A673 (cell line): ENCODE results near the gene DDX31. TPM values are rescaled to one million over a fixed set of nuclear protein-coding genes. Genes with fewer than 3 reads are reported as not detected.
A peak's percentile ranks its signal among the peaks of the same experiment; 100 is the strongest.

Source experiments
- BruUV-seq: library from RNA; stranded (reverse); fragments of 400-500 nt; replicated peaks from 2 replicates; lab custom pipeline; 2021; lab: Mats Ljungman, UMichigan
- CTCF ChIA-PET: fragments of 300-600 bp; sonication (Branson Sonifier 250); formaldehyde crosslinking; loops from one replicate; lab custom pipeline; 2022; ENCODE audit warnings: antibody characterized with exemption; lab: Charles Lee
- POLR2A ChIA-PET: fragments of 300-600 bp; sonication (Branson Sonifier 250); formaldehyde crosslinking; loops from one replicate; lab custom pipeline; 2022; ENCODE audit warnings: antibody characterized with exemption; ENCODE audit not compliant: low non-redundant PET; lab: Charles Lee
- DNase-seq: peaks from one replicate; pipeline ENCODE4 v3.0.0-alpha.2; 2015; ENCODE audit warnings: low spot score
- H3K27ac ChIP-seq: fragments of 200-600 bp; sonication (generic); 2 replicates; pipeline ENCODE4 v1.5.1; 2016; ENCODE audit warnings: mixed run types, low read depth, mild to moderate bottlenecking, mixed read lengths, antibody characterized with exemption, low read length; ENCODE audit not compliant: poor library complexity, severe bottlenecking
- H3K27me3 ChIP-seq: fragments of 200-600 bp; sonication (generic); replicated peaks from 2 replicates; pipeline ENCODE4 v1.6.1; 2017; ENCODE audit warnings: mixed run types, low read depth, mild to moderate bottlenecking, mixed read lengths, antibody characterized with exemption, low read length; ENCODE audit not compliant: insufficient read depth, poor library complexity
- H3K36me3 ChIP-seq: fragments of 200-600 bp; sonication (generic); 2 replicates; pipeline ENCODE4 v1.6.1; 2016; ENCODE audit warnings: mixed run types, mild to moderate bottlenecking, mixed read lengths, antibody characterized with exemption, low read length; ENCODE audit not compliant: insufficient read depth, poor library complexity, severe bottlenecking
- H3K4me1 ChIP-seq: fragments of 200-600 bp; sonication (generic); 2 replicates; pipeline ENCODE4 v1.6.1; 2017; ENCODE audit warnings: mixed run types, mild to moderate bottlenecking, mixed read lengths, antibody characterized with exemption, low read length; ENCODE audit not compliant: insufficient read depth, poor library complexity, severe bottlenecking
- H3K4me3 ChIP-seq: fragments of 200-600 bp; sonication (generic); 2 replicates; pipeline ENCODE4 v1.5.1; 2016; ENCODE audit warnings: low read depth, mixed run types, mild to moderate bottlenecking, mixed read lengths, low read length; ENCODE audit not compliant: poor library complexity, severe bottlenecking
- H3K9me3 ChIP-seq: fragments of 200-600 bp; sonication (generic); 2 replicates; pipeline ENCODE4 v1.6.1; 2016; ENCODE audit warnings: mixed run types, low read depth, mild to moderate bottlenecking, mixed read lengths, antibody characterized with exemption, low read length; ENCODE audit not compliant: poor library complexity, severe bottlenecking
- EZH2 ChIP-seq: fragments of 200-600 bp; sonication (generic); IDR thresholded peaks from 2 replicates; pipeline ENCODE4 v1.6.1; 2017; ENCODE audit warnings: borderline replicate concordance, low read depth, mild to moderate bottlenecking, mixed read lengths, antibody characterized with exemption, low read length; ENCODE audit not compliant: poor library complexity, severe bottlenecking
- intact Hi-C: fragments of 100-400 bp; cut with micrococcal nuclease; formaldehyde crosslinking; loops from one replicate; pipeline ENCODE4 v1.10.0; 2022; ENCODE audit not compliant: unreplicated experiment
- total RNA-seq: library from RNA; stranded (reverse); gene quantifications from 2 replicates; pipeline ENCODE4 v1.2.3, GENCODE V29; 2021
- TF ChIP-seq, protein P1 (sequence below): fragments of 300-800, 200-600 bp; sonication (generic); conservative IDR thresholded peaks from 2 replicates; pipeline ENCODE4 v1.5.1; 2017; ENCODE audit warnings: low read depth, mild to moderate bottlenecking, antibody characterized with exemption, low read length, moderate library complexity, mixed read lengths

The DDX31 gene
- total RNA-seq, 1 experiment from 2014 or later, result 34.2 TPM

DNA sequence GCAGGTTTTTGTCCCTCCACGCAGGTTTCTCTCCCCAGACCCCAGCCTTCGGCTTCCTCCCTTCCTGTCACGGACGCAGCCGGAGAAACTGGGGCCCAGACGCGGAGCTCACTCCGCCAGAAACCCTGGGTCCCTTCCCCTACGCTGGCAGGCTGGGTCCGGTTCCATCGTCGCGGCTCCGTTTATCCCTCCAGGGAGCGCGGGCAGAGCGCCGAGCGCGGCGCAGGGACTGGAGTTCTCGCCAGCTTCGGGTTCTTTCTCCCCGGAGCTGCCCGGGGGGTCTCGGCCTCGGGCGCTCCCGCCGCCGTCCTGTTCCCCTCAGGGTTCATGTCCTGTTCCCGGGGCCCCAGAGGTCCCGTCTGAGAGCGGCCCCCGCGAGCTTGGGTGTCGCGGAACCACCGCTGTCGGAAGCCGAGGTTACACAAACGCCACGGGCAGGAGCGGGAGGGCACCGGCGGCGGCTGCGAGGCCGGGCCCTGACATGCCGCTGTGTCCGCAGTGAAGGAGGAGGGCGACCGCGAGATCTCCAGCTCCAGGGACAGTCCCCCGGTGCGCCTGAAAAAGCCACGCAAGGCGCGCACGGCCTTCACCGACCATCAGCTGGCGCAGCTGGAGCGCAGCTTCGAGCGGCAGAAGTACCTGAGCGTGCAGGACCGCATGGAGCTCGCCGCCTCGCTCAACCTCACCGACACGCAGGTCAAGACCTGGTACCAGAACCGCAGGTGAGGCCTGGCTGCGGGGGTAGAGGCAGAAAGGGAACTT lies 82.8 kb downstream of the DDX31 start:
- H3K36me3 ChIP-seq, result no peaks in the 10 kb centered on the region
- H3K4me3 ChIP-seq, result no peak overlapping the region
- no peaks in the 10 kb centered on the region for H3K4me1 ChIP-seq
- BruUV-seq, result no TSS peak
- H3K9me3 ChIP-seq, result no peaks in the 10 kb centered on the region
- no peak overlapping the region for H3K27ac ChIP-seq
- ChIA-PET POLR2A (no interaction called here), CTCF (interaction anchor here (0.5 kb wide), 1 partner anchor 313 kb away, joined by 3 read pairs; no protein-coding TSS in a partner anchor)
- peaks cover 100% of the 10 kb centered on the region for H3K27me3 ChIP-seq
- TF ChIP-seq, protein P1, sequence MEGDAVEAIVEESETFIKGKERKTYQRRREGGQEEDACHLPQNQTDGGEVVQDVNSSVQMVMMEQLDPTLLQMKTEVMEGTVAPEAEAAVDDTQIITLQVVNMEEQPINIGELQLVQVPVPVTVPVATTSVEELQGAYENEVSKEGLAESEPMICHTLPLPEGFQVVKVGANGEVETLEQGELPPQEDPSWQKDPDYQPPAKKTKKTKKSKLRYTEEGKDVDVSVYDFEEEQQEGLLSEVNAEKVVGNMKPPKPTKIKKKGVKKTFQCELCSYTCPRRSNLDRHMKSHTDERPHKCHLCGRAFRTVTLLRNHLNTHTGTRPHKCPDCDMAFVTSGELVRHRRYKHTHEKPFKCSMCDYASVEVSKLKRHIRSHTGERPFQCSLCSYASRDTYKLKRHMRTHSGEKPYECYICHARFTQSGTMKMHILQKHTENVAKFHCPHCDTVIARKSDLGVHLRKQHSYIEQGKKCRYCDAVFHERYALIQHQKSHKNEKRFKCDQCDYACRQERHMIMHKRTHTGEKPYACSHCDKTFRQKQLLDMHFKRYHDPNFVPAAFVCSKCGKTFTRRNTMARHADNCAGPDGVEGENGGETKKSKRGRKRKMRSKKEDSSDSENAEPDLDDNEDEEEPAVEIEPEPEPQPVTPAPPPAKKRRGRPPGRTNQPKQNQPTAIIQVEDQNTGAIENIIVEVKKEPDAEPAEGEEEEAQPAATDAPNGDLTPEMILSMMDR, result no peak
- peak; percentile 53 for TF ChIP-seq EZH2
- no peak for DNase-seq
- intact Hi-C loops, result no loop called here

DNA sequence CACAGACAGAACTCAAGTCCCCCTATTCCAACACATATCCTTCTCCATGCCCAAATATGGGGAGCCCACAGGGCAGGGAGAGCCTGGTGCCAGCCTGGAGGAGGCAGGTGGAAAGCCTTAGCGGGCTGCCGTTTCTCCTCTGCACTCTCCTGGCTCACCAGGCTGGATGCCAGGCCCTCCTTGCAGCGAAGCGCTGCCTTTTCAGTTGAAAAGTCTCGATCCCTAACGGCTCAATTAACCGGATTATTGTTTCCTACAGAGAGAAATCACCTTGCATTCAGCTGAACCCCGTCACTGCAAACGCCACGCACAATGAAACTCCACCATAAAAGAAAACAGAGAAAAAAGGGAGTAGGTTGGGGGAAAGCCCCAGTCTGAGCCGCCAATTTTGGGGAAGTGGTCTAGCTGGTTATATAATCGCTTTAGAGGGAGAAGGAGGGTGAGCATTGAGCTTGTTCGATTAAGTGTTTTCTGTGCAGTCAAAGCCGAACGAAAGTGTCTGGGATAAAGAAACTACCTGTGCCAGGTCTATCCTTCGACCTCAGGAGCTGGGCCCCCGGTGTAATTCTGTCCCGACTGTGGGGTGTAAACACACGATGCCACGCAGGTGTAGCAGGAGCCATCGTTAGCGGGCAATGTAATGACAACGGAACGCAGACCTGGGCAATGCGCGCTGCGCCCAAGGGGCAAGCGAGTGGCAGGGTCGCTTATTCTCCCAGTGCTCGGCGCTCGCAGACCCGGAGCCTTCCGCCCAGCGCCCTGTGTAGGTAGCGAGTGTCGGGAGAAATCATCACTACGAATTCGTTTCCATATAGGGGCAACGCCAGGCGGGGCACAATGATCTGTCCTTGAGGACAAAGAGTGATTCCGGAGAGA lies 83.6 kb downstream of the DDX31 start:
- H3K27me3 ChIP-seq, result peaks cover 100% of the 10 kb centered on the region
- no peaks in the 10 kb centered on the region for H3K9me3 ChIP-seq
- no peak for DNase-seq
- BruUV-seq, result no TSS peak
- H3K36me3 ChIP-seq, result no peaks in the 10 kb centered on the region
- POLR2A ChIA-PET, result no interaction called here
- TF ChIP-seq, protein P1, result no peak
- TF ChIP-seq EZH2, result peak; percentile 88
- intact Hi-C loops, result no loop called here
- CTCF ChIA-PET, result interaction anchor here (0.5 to 0.6 kb wide), 2 partner anchors 214 to 313 kb away, joined by 3 to 10 read pairs; no protein-coding TSS in a partner anchor
- no peak overlapping the region for H3K27ac ChIP-seq
- no peak overlapping the region for H3K4me3 ChIP-seq
- H3K4me1 ChIP-seq, result peaks cover 4% of the 10 kb centered on the region

- ChIA-PET POLR2A (no interaction called here), CTCF (no interaction called here)
- Histone ChIP-seq H3K27ac (no peak overlapping the region), H3K4me3 (no peak overlapping the region), H3K9me3 (no peaks in the 10 kb centered on the region), H3K36me3 (no peaks in the 10 kb centered on the region), H3K27me3 (peaks cover 100% of the 10 kb centered on the region), H3K4me1 (peaks cover 4% of the 10 kb centered on the region)
- DNase-seq, result no peak
- no peak for TF ChIP-seq EZH2
- TF ChIP-seq, protein P1, result no peak
- BruUV-seq, result no TSS peak
- intact Hi-C loops, result no loop called here
Observed at GRCh38 chr9:132584601-132585560, 84.9 kb downstream of the DDX31 start.
